Nephron (organoid): ENCODE results near the gene C16orf82.

Source experiments
- H3K27ac Mint-ChIP-seq, 3 experiments: 2 replicates each; pipeline ENCODE4 v1.8.0; 2020; ENCODE audit warnings: mixed read lengths in 3 of 3, mild to moderate bottlenecking in 2 of 3, moderate library complexity in 1 of 3
- H3K27me3 Mint-ChIP-seq: 2 replicates; pipeline ENCODE4 v1.8.0; 2021; ENCODE audit warnings: low read depth, mild to moderate bottlenecking, moderate library complexity, mixed read lengths
- H3K36me3 Mint-ChIP-seq: 2 replicates; pipeline ENCODE4 v1.8.0; 2020; ENCODE audit warnings: low read depth, mixed read lengths
- H3K4me1 Mint-ChIP-seq: 2 replicates; pipeline ENCODE4 v1.8.0; 2020; ENCODE audit warnings: mixed read lengths
- H3K4me3 Mint-ChIP-seq, 3 experiments: 2 replicates each; pipeline ENCODE4 v1.8.0; 2020; ENCODE audit warnings: mild to moderate bottlenecking in 3 of 3, mixed read lengths in 3 of 3, moderate library complexity in 2 of 3
- H3K9me3 Mint-ChIP-seq: 2 replicates; pipeline ENCODE4 v1.8.0; 2020; ENCODE audit warnings: mixed read lengths
- TF ChIP-seq, protein P1 (sequence below), 3 experiments: fragments of 200-600 bp; sonication (generic); IDR thresholded peaks; one replicate each; pipeline ENCODE4 v1.5.0; 2021; ENCODE audit warnings: antibody characterized with exemption in 3 of 3; ENCODE audit not compliant: unreplicated experiment in 3 of 3

Gene C16orf82

DNA sequence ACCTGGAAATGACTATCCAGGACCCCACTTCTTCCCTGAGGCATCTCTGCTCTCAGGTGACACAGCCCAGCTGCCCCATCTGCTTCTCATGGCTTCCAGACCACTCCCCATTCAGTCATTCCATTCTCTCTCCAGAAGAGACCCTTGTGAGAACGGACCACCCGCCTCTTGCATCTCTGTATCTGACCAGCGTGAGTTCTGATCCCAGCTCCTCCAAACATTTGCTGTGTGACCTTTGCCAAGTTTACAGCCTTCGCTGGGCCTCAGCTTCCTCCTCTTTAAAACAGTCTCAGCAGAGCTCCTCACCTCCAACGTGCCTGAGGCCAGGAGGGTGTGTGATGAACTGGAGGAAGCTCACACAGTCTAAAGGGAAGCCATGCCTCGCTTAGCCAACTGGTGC, 39.6 kb downstream of the C16orf82 start:
- TF ChIP-seq, protein P1, sequence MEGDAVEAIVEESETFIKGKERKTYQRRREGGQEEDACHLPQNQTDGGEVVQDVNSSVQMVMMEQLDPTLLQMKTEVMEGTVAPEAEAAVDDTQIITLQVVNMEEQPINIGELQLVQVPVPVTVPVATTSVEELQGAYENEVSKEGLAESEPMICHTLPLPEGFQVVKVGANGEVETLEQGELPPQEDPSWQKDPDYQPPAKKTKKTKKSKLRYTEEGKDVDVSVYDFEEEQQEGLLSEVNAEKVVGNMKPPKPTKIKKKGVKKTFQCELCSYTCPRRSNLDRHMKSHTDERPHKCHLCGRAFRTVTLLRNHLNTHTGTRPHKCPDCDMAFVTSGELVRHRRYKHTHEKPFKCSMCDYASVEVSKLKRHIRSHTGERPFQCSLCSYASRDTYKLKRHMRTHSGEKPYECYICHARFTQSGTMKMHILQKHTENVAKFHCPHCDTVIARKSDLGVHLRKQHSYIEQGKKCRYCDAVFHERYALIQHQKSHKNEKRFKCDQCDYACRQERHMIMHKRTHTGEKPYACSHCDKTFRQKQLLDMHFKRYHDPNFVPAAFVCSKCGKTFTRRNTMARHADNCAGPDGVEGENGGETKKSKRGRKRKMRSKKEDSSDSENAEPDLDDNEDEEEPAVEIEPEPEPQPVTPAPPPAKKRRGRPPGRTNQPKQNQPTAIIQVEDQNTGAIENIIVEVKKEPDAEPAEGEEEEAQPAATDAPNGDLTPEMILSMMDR (IDR thresholded peaks at IDR 0.05; ENCODE audit: unreplicated experiment in 3 of 3): no peak
- Mint-ChIP-seq H3K4me1 (no peaks in the 10 kb centered on the region), H3K4me3 (no peak overlapping the region), H3K27me3 (no peaks in the 10 kb centered on the region), H3K9me3 (no peaks in the 10 kb centered on the region), H3K27ac (no peak overlapping the region), H3K36me3 (no peaks in the 10 kb centered on the region)

DNA sequence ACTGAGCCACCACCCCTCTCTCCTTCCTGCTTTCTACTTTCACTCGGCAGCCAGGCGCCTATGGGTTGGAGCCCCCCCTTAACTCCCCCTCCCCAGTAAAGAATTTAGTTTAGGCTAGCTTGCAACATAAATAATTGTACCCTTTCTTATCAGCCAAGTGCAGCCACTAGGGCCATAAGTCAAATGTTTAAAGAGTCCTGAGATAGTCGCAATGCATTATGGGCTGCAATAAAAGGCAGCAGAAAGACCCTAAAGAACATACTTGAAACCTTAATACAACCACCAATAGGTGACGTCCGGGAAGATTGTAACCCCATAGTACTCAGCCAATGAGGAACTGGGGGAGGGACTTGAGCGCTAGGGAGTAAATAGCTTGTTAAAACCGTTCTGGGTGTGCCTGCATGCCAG, 40.5 kb downstream of the C16orf82 start:
- Mint-ChIP-seq H3K27me3 (peaks cover 1% of the 10 kb centered on the region), H3K4me3 (no peak overlapping the region), H3K36me3 (no peaks in the 10 kb centered on the region), H3K27ac (no peak overlapping the region), H3K4me1 (no peaks in the 10 kb centered on the region), H3K9me3 (no peaks in the 10 kb centered on the region)
- TF ChIP-seq, protein P1 (IDR thresholded peaks at IDR 0.05; ENCODE audit: unreplicated experiment in 3 of 3): no peak

DNA sequence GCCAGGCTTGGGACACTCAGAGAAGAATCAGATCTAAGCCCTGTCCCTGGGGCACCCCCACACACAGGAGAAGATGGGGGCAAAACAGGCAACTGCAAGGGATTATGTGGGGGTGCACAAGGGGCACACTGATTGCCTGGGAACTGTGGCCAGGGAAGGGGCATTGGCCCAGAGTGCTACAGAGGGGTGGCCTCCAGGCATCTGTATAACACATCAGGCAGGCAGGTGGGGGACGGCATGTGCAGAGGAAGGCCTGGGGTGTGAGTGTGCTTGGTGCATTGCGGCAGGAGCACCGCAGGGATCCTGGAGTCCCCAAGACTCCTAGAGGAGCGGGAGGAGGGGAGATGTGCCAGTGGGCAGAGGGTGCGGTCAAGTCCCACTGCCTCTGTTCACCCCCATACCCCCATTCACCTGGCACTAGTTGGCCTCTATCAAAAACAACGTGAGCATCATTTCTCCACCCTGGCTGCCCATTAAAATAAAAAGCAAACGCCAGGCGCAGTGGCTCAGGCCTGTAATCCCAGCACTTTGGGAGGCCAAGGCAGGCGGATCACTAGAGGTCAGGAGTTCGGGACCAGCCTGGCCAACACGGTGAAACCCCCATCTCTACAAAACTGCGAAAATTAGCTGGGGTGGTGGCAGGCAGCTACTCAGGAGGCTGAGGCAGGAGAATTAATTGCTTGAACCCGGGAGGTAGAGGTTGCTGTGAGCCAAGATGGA, 41.5 kb downstream of the C16orf82 start:
- Mint-ChIP-seq H3K9me3 (no peaks in the 10 kb centered on the region), H3K4me3 (no peak overlapping the region), H3K27me3 (peaks cover 8% of the 10 kb centered on the region), H3K4me1 (no peaks in the 10 kb centered on the region), H3K27ac (no peak overlapping the region), H3K36me3 (no peaks in the 10 kb centered on the region)
- TF ChIP-seq, protein P1 (IDR thresholded peaks at IDR 0.05; ENCODE audit: unreplicated experiment in 3 of 3): no peak

DNA sequence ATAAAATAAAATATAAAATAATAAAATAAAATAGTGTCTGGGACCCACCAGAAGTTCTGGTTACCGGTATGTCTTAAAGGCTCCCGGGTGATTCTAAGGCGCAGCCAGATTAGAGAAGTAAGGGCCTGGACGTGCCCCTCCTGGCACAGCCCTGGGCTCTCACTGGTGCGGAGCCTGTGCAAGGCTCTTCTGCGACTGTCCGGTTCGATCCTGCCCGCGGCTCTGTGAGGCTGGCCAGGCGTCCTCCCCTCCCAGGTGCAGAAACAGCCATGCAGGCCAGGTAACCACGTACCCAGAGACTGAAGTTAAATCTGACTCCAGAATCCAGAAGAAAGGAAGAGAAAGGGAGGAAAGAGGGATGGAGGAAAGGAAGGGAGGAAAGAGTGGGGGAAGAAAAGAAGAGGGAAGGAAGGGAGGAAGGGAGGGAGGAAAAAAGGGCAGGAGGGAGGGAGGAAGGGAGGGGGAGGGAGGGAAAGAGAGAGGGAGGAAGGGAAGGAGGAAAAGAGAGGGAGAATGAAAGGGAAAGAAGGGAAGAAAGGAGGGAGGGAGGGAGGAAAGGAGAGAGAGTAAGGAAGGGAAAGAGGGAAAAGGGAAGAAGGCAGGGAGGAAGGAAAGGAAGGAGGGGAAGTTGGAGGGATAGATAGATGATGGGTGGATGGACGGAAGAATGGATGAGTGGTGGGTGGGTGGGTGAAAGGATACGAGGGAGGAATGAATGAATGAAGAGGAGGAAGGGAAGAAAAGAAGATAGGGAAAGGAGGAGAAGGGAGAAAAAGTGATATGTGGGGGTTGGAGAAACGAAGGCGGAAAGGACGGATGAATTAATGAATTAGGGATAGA, 42.3 kb downstream of the C16orf82 start:
- H3K9me3 Mint-ChIP-seq: no peaks in the 10 kb centered on the region
- H3K4me1 Mint-ChIP-seq: no peaks in the 10 kb centered on the region
- peak overlapping the region; percentile 75 to 82 (median 79) for H3K4me3 Mint-ChIP-seq
- peaks cover 13% of the 10 kb centered on the region for H3K27me3 Mint-ChIP-seq
- H3K36me3 Mint-ChIP-seq: no peaks in the 10 kb centered on the region
- TF ChIP-seq, protein P1 (IDR thresholded peaks at IDR 0.05; ENCODE audit: unreplicated experiment in 3 of 3): no peak
- peak overlapping the region in 2 of 3 experiments; percentile 50 to 59 for H3K27ac Mint-ChIP-seq

DNA sequence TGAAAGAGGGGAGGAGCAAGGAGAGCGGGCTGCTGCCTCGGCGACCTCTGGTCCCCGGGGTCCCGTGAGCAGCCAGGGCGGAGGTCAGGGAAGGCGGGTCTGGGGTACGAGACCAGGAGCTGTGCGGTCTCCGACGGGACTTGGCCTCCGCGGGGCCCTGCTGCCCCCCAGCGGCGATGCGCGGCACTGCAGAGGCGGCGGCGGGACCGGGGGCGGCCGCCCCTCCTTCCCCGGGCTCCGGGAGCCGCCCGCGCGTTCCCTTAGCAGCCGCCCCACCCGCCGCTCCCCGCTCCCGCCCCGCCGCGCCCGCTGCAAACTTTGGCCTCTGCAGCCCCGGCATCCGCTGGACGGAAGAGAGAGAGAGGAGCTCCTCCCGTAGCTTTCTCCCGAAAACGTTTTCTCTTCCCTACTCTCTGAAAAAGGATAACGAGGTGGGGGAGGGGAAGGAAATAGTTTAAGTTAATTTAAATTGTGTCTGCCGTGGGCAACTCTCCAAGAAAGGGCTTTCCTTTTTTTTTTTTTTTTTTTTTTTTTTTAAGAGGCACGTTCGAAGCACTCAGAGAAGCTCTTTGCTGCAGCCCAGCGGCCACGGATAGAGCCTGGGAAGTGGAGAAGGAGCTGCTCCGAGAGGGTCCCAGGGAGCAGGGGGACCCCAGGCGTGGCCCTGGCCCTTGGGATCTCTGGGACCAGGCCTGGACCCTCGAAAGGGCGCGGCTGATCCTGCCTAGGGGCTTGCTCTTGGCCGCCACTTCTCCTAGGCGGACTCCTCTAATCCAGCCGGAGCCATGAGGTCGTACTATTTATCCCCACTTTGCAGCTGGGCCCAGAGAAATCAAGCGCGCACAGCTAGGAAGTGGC, 43.2 kb downstream of the C16orf82 start:
- H3K27ac Mint-ChIP-seq: peak overlapping the region in 2 of 3 experiments; percentile 50 to 62
- no peaks in the 10 kb centered on the region for H3K4me1 Mint-ChIP-seq
- H3K27me3 Mint-ChIP-seq: peaks cover 14% of the 10 kb centered on the region
- peak overlapping the region; percentile 75 to 82 (median 79) for H3K4me3 Mint-ChIP-seq
- TF ChIP-seq, protein P1 (IDR thresholded peaks at IDR 0.05; ENCODE audit: unreplicated experiment in 3 of 3): peak; percentile 96 to 99 (median 97)
- H3K36me3 Mint-ChIP-seq: no peaks in the 10 kb centered on the region
- no peaks in the 10 kb centered on the region for H3K9me3 Mint-ChIP-seq
